HG02943 (cell line): ENCODE measurements around the gene POLR2A.

Experiments used
- ATAC-seq: cut with Tn5 transposase; IDR thresholded peaks from one replicate; pipeline ENCODE4 v1.9.1; 2021; ENCODE audit warnings: mild to moderate bottlenecking, low read depth, moderate library complexity; ENCODE audit not compliant: unreplicated experiment

POLR2A gene

GRCh38 chr17:7501729-7502128, 17.6 kb downstream of the POLR2A start:
- no peak for ATAC-seq

GRCh38 chr17:7502171-7502847, 18.1 kb downstream of the POLR2A start:
- no peak for ATAC-seq

- ATAC-seq = no peak
These were observed 18.8 kb downstream of the POLR2A start for GRCh38 chr17:7502987-7503386.

DNA sequence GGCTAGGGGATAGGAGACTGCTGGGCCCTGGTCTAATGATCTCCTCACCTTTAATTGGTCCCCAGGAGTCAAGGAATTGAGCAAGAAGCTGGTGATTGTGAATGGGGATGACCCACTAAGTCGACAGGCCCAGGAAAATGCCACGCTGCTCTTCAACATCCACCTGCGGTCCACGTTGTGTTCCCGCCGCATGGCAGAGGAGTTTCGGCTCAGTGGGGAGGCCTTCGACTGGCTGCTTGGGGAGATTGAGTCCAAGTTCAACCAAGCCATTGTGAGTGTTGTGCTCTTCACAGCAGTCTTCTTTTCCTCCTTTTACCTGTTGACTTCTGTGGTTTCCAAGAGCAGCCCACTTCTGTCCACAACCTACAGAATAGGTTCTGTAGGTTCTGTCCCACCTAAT, 19.4 kb downstream of the POLR2A start:
- ATAC-seq = no peak

DNA sequence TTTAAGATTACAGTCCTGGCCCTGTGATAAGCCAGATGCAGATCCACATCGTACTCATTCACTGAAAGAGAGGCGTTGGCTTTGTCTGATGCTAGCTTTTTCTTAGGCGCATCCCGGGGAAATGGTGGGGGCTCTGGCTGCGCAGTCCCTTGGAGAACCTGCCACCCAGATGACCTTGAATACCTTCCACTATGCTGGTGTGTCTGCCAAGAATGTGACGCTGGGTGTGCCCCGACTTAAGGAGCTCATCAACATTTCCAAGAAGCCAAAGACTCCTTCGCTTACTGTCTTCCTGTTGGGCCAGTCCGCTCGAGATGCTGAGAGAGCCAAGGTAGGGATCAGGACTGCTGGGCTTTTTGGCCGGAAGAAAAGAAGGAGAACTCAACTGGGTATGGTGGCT, 24.0 kb downstream of the POLR2A start:
- no peak for ATAC-seq

GRCh38 chr17:7508846-7509245, 24.7 kb downstream of the POLR2A start:
- no peak for ATAC-seq

DNA sequence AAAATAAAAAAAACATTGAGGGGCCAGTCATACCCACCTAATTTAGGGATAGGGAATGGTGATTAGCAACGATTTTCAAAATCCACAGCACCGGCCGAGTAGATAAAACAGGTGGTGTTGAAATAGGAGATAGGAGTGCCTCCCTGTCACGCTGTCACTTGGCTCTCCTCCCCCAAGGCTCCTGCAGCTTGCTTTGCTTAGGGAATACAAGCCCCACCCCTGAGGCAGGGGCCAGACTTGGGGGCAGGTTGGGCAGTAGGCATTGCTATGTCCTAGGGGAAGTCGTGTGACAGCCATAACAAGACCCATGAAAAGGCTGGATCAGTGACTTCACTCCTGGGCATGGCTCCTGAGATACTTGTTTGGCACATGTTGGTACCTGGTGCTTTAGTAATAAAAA, 25.8 kb downstream of the POLR2A start:
- ATAC-seq = no peak

- ATAC-seq = no peak
These were observed 26.9 kb downstream of the POLR2A start for GRCh38 chr17:7511108-7511507.

DNA sequence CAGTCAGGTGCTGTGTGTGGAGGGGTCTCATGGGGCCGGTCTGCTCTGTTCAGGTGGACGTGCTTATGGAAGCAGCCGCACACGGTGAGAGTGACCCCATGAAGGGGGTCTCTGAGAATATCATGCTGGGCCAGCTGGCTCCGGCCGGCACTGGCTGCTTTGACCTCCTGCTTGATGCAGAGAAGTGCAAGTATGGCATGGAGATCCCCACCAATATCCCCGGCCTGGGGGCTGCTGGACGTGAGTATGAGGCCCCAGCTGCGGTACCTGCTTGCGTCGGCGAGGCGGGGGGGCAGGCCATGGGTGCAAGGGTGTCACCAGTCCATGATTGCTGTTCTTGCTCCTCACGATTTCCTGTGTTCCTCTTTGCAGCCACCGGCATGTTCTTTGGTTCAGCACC, 27.9 kb downstream of the POLR2A start:
- ATAC-seq = no peak

- ATAC-seq = no peak
These were observed 28.8 kb downstream of the POLR2A start for GRCh38 chr17:7512824-7513540.

GRCh38 chr17:7513850-7514419, 29.8 kb downstream of the POLR2A start:
- ATAC-seq = no peak

DNA sequence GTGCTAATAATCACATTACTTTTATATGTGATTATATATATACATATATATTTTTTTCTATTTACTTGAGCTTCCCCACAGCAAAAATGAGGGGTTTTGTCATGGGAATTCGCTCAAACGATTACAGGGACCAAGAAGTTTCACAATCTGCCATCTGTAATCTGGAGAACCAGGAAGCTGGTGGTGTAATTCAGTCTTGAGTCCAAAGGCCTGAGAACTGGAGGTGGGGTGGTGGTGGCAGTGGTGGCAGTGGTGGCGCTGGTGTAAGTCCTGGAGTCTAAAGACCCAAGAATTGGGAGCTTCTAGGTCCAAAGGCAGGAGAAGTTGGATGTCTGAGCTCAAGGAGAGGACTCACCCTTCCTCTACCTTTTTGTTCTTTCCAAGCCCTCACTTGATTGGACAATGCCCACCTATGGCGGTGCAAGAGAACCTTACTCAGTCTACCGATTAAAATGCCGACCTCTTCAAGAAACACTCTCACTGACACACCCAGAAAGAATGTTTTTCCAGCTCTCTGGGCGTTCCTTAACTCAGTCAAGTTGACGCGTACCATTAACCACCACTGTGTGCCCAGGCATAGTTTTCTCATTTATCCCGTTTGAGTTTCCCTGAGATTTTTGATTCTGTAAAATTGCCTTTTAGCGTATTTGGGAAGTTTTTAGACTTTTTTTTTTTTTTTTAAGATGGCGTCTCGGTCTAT, 31.9 kb downstream of the POLR2A start:
- ATAC-seq = no peak

GRCh38 chr17:7523033-7523432, 38.9 kb downstream of the POLR2A start:
- no peak for ATAC-seq

DNA sequence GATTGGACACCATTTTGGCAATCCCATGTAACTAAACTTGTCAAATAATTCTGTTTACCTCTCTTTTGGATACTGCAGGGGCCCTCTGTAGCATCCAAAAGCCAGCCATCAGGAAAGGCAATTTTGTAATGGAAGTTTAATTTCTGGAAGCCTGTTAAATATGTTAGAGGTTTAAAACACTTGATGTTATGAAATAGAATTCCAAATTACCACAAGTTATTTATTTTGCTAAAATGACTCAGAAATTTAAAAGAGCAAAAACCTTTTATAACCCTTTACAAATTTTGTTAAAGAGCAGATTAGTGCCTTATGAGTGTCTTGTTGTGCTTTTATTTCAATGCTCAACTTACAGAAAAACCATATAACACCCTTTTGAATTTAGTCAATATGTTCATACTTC, 44.7 kb downstream of the POLR2A start:
- ATAC-seq = no peak

- ATAC-seq = no peak
These were observed 46.1 kb downstream of the POLR2A start for GRCh38 chr17:7530023-7530900.

- no peak for ATAC-seq
These were observed 53.9 kb downstream of the POLR2A start for GRCh38 chr17:7538050-7538449.

GRCh38 chr17:7538891-7539545, 54.9 kb downstream of the POLR2A start:
- no peak for ATAC-seq

- no peak for ATAC-seq
These were observed 57.0 kb downstream of the POLR2A start for GRCh38 chr17:7541074-7541621.

GRCh38 chr17:7544911-7545310, 60.7 kb downstream of the POLR2A start:
- no peak for ATAC-seq
